RWPE2 (cell line): ENCODE data around the gene ANKRD36.
A peak's percentile ranks its signal among the peaks of the same experiment; 100 is the strongest.
"Not testable (repeated sequence)": the region's sequence is repeated elsewhere in the genome, so short reads cannot be mapped to it uniquely, and the experiment has no call there.

Source experiments
- ATAC-seq: fragments of 200-7000 bp; cut with Tn5 transposase; 3 replicates; pipeline ENCODE4 v1.9.1; 2021; ENCODE audit warnings: low read depth
- DNase-seq: peaks from one replicate; pipeline ENCODE4 v3.0.0-alpha.2; 2020; ENCODE audit warnings: low spot score
- H3K27ac ChIP-seq: fragments of 450-650 bp; 2 replicates; pipeline ENCODE4 v1.5.1; 2017; ENCODE audit warnings: mild to moderate bottlenecking; ENCODE audit not compliant: poor library complexity, severe bottlenecking
- H3K27me3 ChIP-seq: fragments of 250-450 bp; sonication (Bioruptor Pico); 2 replicates; pipeline ENCODE4 v1.5.1; 2021; ENCODE audit warnings: mild to moderate bottlenecking, moderate library complexity; ENCODE audit not compliant: insufficient read depth, poor library complexity, severe bottlenecking
- H3K36me3 ChIP-seq: fragments of 250-450 bp; sonication (Bioruptor Pico); 2 replicates; pipeline ENCODE4 v1.5.1; 2020; ENCODE audit warnings: low read depth, mild to moderate bottlenecking, moderate library complexity
- H3K4me1 ChIP-seq: fragments of 250-450 bp; sonication (Bioruptor Pico); 2 replicates; pipeline ENCODE4 v1.5.1; 2021; ENCODE audit warnings: mild to moderate bottlenecking, moderate library complexity; ENCODE audit not compliant: insufficient read depth, poor library complexity, severe bottlenecking
- H3K4me3 ChIP-seq: fragments of 250-450 bp; sonication (Bioruptor Pico); 2 replicates; pipeline ENCODE4 v1.5.1; 2021; ENCODE audit warnings: mild to moderate bottlenecking, moderate library complexity; ENCODE audit not compliant: severe bottlenecking
- H3K9me3 ChIP-seq: fragments of 250-450 bp; sonication (Bioruptor Pico); 2 replicates; pipeline ENCODE4 v1.5.1; 2021; ENCODE audit warnings: mild to moderate bottlenecking, moderate library complexity; ENCODE audit not compliant: severe bottlenecking
- TF ChIP-seq, protein P1 (sequence below): fragments of 450-650 bp; IDR thresholded peaks from one replicate; pipeline ENCODE4 v1.5.1; 2017; ENCODE audit warnings: mild to moderate bottlenecking, moderate library complexity; ENCODE audit not compliant: poor library complexity, severe bottlenecking

The ANKRD36 gene

GRCh38 chr2:97113050-97113881, at the start of gene ANKRD36:
Gene ANKRD36 (plus strand): TSS chr2:97113153. CDS start chr2:97113740, 587 bp downstream.
- TF ChIP-seq, protein P1, sequence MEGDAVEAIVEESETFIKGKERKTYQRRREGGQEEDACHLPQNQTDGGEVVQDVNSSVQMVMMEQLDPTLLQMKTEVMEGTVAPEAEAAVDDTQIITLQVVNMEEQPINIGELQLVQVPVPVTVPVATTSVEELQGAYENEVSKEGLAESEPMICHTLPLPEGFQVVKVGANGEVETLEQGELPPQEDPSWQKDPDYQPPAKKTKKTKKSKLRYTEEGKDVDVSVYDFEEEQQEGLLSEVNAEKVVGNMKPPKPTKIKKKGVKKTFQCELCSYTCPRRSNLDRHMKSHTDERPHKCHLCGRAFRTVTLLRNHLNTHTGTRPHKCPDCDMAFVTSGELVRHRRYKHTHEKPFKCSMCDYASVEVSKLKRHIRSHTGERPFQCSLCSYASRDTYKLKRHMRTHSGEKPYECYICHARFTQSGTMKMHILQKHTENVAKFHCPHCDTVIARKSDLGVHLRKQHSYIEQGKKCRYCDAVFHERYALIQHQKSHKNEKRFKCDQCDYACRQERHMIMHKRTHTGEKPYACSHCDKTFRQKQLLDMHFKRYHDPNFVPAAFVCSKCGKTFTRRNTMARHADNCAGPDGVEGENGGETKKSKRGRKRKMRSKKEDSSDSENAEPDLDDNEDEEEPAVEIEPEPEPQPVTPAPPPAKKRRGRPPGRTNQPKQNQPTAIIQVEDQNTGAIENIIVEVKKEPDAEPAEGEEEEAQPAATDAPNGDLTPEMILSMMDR: peak; percentile 4
- peak within 1 kb of the TSS; percentile 65 for H3K4me3 ChIP-seq
- not testable (repeated sequence) for H3K36me3 ChIP-seq, H3K4me1 ChIP-seq, H3K27me3 ChIP-seq, H3K9me3 ChIP-seq
- ATAC-seq: peak; percentile 94
- H3K27ac ChIP-seq: peak within 1 kb of the TSS; percentile 81
- DNase-seq: peak; percentile 76

GRCh38 chr2:97066030-97066429, 46.9 kb upstream of the ANKRD36 start:
- not testable (repeated sequence) for DNase-seq, H3K4me1 ChIP-seq, H3K27me3 ChIP-seq, H3K4me3 ChIP-seq, H3K36me3 ChIP-seq, ATAC-seq, H3K27ac ChIP-seq, H3K9me3 ChIP-seq

GRCh38 chr2:97067279-97068004, 45.5 kb upstream of the ANKRD36 start:
- Histone ChIP-seq H3K27ac (no peak overlapping the region), H3K4me1 (no peaks in the 10 kb centered on the region), H3K4me3 (no peak overlapping the region), H3K36me3 (no peaks in the 10 kb centered on the region), H3K9me3 (no peaks in the 10 kb centered on the region), H3K27me3 (peaks cover 4% of the 10 kb centered on the region)
- TF ChIP-seq, protein P1: no peak
- ATAC-seq (no peak), DNase-seq (no peak)

GRCh38 chr2:97068074-97068473, 44.9 kb upstream of the ANKRD36 start:
- no peak for ATAC-seq
- no peaks in the 10 kb centered on the region for H3K9me3 ChIP-seq
- H3K27ac ChIP-seq: no peak overlapping the region
- TF ChIP-seq, protein P1: no peak
- H3K36me3 ChIP-seq: no peaks in the 10 kb centered on the region
- no peaks in the 10 kb centered on the region for H3K4me1 ChIP-seq
- no peak overlapping the region for H3K4me3 ChIP-seq
- H3K27me3 ChIP-seq: peaks cover 4% of the 10 kb centered on the region
- no peak for DNase-seq

DNA sequence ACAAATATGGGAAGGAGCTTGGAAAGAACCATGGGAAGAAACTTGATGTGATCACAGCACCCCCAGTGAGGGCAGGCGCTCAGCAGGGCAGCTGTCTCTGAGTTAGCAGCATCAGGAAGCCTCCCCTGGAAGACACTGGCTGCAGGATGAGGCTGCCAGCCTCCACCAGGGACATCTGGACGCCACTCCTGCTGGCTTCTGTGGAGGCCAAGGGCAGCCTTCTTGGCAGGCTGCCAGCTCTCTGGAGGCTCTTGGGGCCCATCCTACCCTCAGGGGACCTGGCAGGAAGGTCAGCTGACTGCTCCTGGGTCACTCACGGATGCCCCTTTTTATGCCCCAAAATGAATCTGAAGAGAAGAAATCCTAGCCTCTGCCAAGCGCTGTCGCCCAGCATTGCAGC, 44.2 kb upstream of the ANKRD36 start:
- not testable (repeated sequence) for H3K36me3 ChIP-seq, DNase-seq, H3K4me1 ChIP-seq, H3K4me3 ChIP-seq, H3K27ac ChIP-seq, ATAC-seq, H3K9me3 ChIP-seq, H3K27me3 ChIP-seq

GRCh38 chr2:97070915-97071314, 42.0 kb upstream of the ANKRD36 start:
- not testable (repeated sequence) for H3K27me3 ChIP-seq, H3K27ac ChIP-seq, H3K36me3 ChIP-seq, H3K4me1 ChIP-seq, H3K4me3 ChIP-seq, H3K9me3 ChIP-seq, ATAC-seq, DNase-seq

GRCh38 chr2:97077213-97077612, 35.7 kb upstream of the ANKRD36 start:
- not testable (repeated sequence) for H3K36me3 ChIP-seq, H3K4me1 ChIP-seq, H3K4me3 ChIP-seq, H3K9me3 ChIP-seq, H3K27ac ChIP-seq, H3K27me3 ChIP-seq, ATAC-seq, DNase-seq

GRCh38 chr2:97080855-97081254, 32.1 kb upstream of the ANKRD36 start:
- not testable (repeated sequence) for H3K27ac ChIP-seq, H3K9me3 ChIP-seq, ATAC-seq, H3K4me3 ChIP-seq, H3K27me3 ChIP-seq, H3K36me3 ChIP-seq, DNase-seq, H3K4me1 ChIP-seq
